IMR-90 (cell line): ENCODE measurements around the gene TPD52L2. TPM values are rescaled to one million over a fixed set of nuclear protein-coding genes. Genes with fewer than 3 reads are reported as not detected.

Experiments
- ATAC-seq: fragments of 200-7000 bp; cut with Tn5 transposase; 2 replicates; pipeline ENCODE4 v1.9.1; 2020; ENCODE audit warnings: low read depth, mild to moderate bottlenecking, moderate library complexity
- BruUV-seq: library from RNA; stranded (reverse); fragments of 400-500 nt; replicated peaks from 2 replicates; lab custom pipeline; 2021; lab: Mats Ljungman, UMichigan
- CTCF ChIA-PET: fragments of 300-600 bp; formaldehyde crosslinking; extraction: SDS; loops from one replicate; lab custom pipeline; 2021; ENCODE audit warnings: antibody characterized with exemption; lab: Yijun Ruan, JAX
- POLR2A ChIA-PET: fragments of 300-600 bp; sonication (Branson Sonifier 250); formaldehyde crosslinking; loops from one replicate; lab custom pipeline; 2022; ENCODE audit warnings: antibody characterized with exemption; ENCODE audit not compliant: unreplicated experiment; lab: Charles Lee
- DNase-seq: peaks from one replicate; pipeline ENCODE4 v3.0.0; 2013
- H2AFZ ChIP-seq: replicated peaks from 2 replicates; pipeline ENCODE3; 2013; ENCODE audit warnings: low read length, mild to moderate bottlenecking; ENCODE audit not compliant: poor library complexity
- H2AK5ac ChIP-seq: 2 replicates; pipeline ENCODE4 v1.6.1; 2013; ENCODE audit warnings: low read depth, low read length, inconsistent platforms
- H2AK9ac ChIP-seq: replicated peaks from 2 replicates; pipeline ENCODE3; 2013; ENCODE audit warnings: mild to moderate bottlenecking, low read depth, low read length, moderate library complexity; ENCODE audit not compliant: poor library complexity
- H2BK120ac ChIP-seq: 2 replicates; pipeline ENCODE4 v1.6.1; 2013; ENCODE audit warnings: low read depth, low read length, inconsistent platforms
- H2BK15ac ChIP-seq: 3 replicates; pipeline ENCODE4 v1.6.1; 2013; ENCODE audit warnings: low read depth, low read length, inconsistent platforms
- H2BK20ac ChIP-seq: 2 replicates; pipeline ENCODE4 v1.6.1; 2013; ENCODE audit warnings: low read depth, mild to moderate bottlenecking, inconsistent platforms, low read length, moderate library complexity
- H2BK5ac ChIP-seq: 2 replicates; pipeline ENCODE4 v1.6.1; 2013; ENCODE audit warnings: mild to moderate bottlenecking, low read depth, low read length, inconsistent platforms; ENCODE audit not compliant: poor library complexity, severe bottlenecking
- H3K14ac ChIP-seq: replicated peaks from 2 replicates; pipeline ENCODE4 v1.6.1; 2013; ENCODE audit warnings: low read depth, low read length, inconsistent platforms
- H3K18ac ChIP-seq: 2 replicates; pipeline ENCODE4 v1.6.1; 2013; ENCODE audit warnings: low read depth, low read length, control low read depth
- H3K23ac ChIP-seq: 2 replicates; pipeline ENCODE4 v1.6.1; 2013; ENCODE audit warnings: low read depth, low read length, inconsistent platforms
- H3K27ac ChIP-seq: 2 replicates; pipeline ENCODE4 v1.5.1; 2013; ENCODE audit warnings: mild to moderate bottlenecking, control low read depth, low read length; ENCODE audit not compliant: insufficient read depth
- H3K27me3 ChIP-seq: 2 replicates; pipeline ENCODE4 v1.6.1; 2013; ENCODE audit warnings: low read length; ENCODE audit not compliant: control insufficient read depth, insufficient read depth
- H3K36me3 ChIP-seq: 2 replicates; pipeline ENCODE4 v1.6.1; 2013; ENCODE audit warnings: low read length, mixed read lengths; ENCODE audit not compliant: control insufficient read depth, insufficient read depth
- H3K4ac ChIP-seq: 2 replicates; pipeline ENCODE4 v1.6.1; 2013; ENCODE audit warnings: low read depth, low read length, inconsistent platforms
- H3K4me1 ChIP-seq: 2 replicates; pipeline ENCODE4 v1.6.1; 2013; ENCODE audit warnings: low read length, mixed read lengths; ENCODE audit not compliant: control insufficient read depth, insufficient read depth
- H3K4me2 ChIP-seq: 2 replicates; pipeline ENCODE4 v1.6.1; 2013; ENCODE audit warnings: low read depth, mild to moderate bottlenecking, control low read depth, low read length, moderate library complexity
- H3K4me3 ChIP-seq: 2 replicates; pipeline ENCODE4 v1.5.1; 2013; ENCODE audit warnings: low read depth, mild to moderate bottlenecking, control low read depth, low read length, moderate library complexity; ENCODE audit not compliant: insufficient read depth
- H3K56ac ChIP-seq: 2 replicates; pipeline ENCODE4 v1.6.1; 2013; ENCODE audit warnings: low read length, inconsistent platforms; ENCODE audit not compliant: insufficient read depth; ENCODE audit errors: extremely low read depth
- H3K79me1 ChIP-seq, 2 experiments: 2 replicates each; pipeline ENCODE4 v1.6.1; 2013; ENCODE audit warnings: low read length in 2 of 2, inconsistent platforms in 1 of 2, low read depth in 1 of 2
- H3K9ac ChIP-seq: 2 replicates; pipeline ENCODE4 v1.6.1; 2013; ENCODE audit warnings: low read depth, low read length, control low read depth
- H3K9me1 ChIP-seq: 2 replicates; pipeline ENCODE4 v1.6.1; 2013; ENCODE audit warnings: low read length, inconsistent platforms; ENCODE audit not compliant: insufficient read depth
- H3K9me3 ChIP-seq: 2 replicates; pipeline ENCODE4 v1.6.1; 2013; ENCODE audit warnings: low read length; ENCODE audit not compliant: control insufficient read depth, insufficient read depth
- H4K20me1 ChIP-seq: 2 replicates; pipeline ENCODE4 v1.6.1; 2013; ENCODE audit warnings: low read length, inconsistent platforms; ENCODE audit not compliant: insufficient read depth
- H4K5ac ChIP-seq: 2 replicates; pipeline ENCODE4 v1.6.1; 2013; ENCODE audit warnings: mild to moderate bottlenecking, low read depth, low read length, control low read depth
- H4K8ac ChIP-seq, 2 experiments: 2 replicates each; pipeline ENCODE4 v1.6.1; 2013; ENCODE audit warnings: low read depth in 2 of 2, low read length in 2 of 2, control low read depth in 1 of 2, inconsistent platforms in 1 of 2
- H4K91ac ChIP-seq: 2 replicates; pipeline ENCODE4 v1.6.1; 2013; ENCODE audit warnings: low read depth, low read length, inconsistent platforms; ENCODE audit not compliant: insufficient read depth
- BHLHE40 ChIP-seq: fragments of 150-350 bp; IDR thresholded peaks from 2 replicates; pipeline ENCODE4 v1.6.1; 2016; ENCODE audit warnings: mild to moderate bottlenecking, low read depth, low read length
- CEBPB ChIP-seq: IDR thresholded peaks from 2 replicates; pipeline ENCODE4 v1.6.1; 2012; ENCODE audit warnings: low read depth, low read length, improper control_type of control experiment
- CHD1 ChIP-seq: IDR thresholded peaks from 2 replicates; pipeline ENCODE4 v1.6.1; 2012; ENCODE audit warnings: low read depth, low read length, improper control_type of control experiment
- FOS ChIP-seq: fragments of 150-350 bp; IDR thresholded peaks from 2 replicates; pipeline ENCODE4 v1.6.1; 2016; ENCODE audit warnings: low read depth, low read length
- MAFK ChIP-seq: IDR thresholded peaks from 2 replicates; pipeline ENCODE4 v1.6.1; 2012; ENCODE audit warnings: low read depth, low read length, improper control_type of control experiment
- MAZ ChIP-seq: IDR thresholded peaks from 2 replicates; pipeline ENCODE4 v1.6.1; 2012; ENCODE audit warnings: low read depth, mild to moderate bottlenecking, low read length, improper control_type of control experiment, moderate library complexity, borderline replicate concordance
- MXI1 ChIP-seq: IDR thresholded peaks from 2 replicates; pipeline ENCODE4 v1.6.1; 2012; ENCODE audit warnings: low read depth, mild to moderate bottlenecking, low read length, moderate library complexity, borderline replicate concordance
- NFE2L2 ChIP-seq: fragments of 150-350 bp; IDR thresholded peaks from 2 replicates; pipeline ENCODE4 v1.6.1; 2016; ENCODE audit warnings: low read depth, mild to moderate bottlenecking, low read length
- POLR2A ChIP-seq: IDR thresholded peaks from 2 replicates; pipeline ENCODE4 v1.6.1; 2012; ENCODE audit warnings: mild to moderate bottlenecking, low read depth, low read length
- RAD21 ChIP-seq: IDR thresholded peaks from 2 replicates; pipeline ENCODE4 v1.6.1; 2012; ENCODE audit warnings: low read length, improper control_type of control experiment
- RCOR1 ChIP-seq: IDR thresholded peaks from 2 replicates; pipeline ENCODE4 v1.6.1; 2012; ENCODE audit warnings: mild to moderate bottlenecking, low read length, improper control_type of control experiment; ENCODE audit not compliant: insufficient replicate concordance
- RFX5 ChIP-seq: IDR thresholded peaks from 2 replicates; pipeline ENCODE4 v1.8.0; 2012; ENCODE audit warnings: low read depth, mild to moderate bottlenecking, low read length, moderate library complexity
- SMC3 ChIP-seq: fragments of 150-350 bp; IDR thresholded peaks from 2 replicates; pipeline ENCODE4 v1.6.1; 2016; ENCODE audit warnings: low read depth, mild to moderate bottlenecking, antibody characterized with exemption, low read length, moderate library complexity
- WGBS, 2 experiments: methylation state at CpG; one replicate each; pipeline versions ENCODE4 v1.1.5 to v1.1.7; 2013; ENCODE audit warnings: missing lambda C conversion rate in 2 of 2; ENCODE audit not compliant: insufficient read length in 1 of 2; ENCODE audit errors: extremely low coverage in 2 of 2; 5-methylcytosine and 5-hydroxymethylcytosine counted together
- dilution Hi-C: fragments of 300-500 bp; cut with HindIII; formaldehyde crosslinking; loops from one replicate; pipeline ENCODE4 v1.14.3; 2018; ENCODE audit warnings: low sequenced_read_pairs; ENCODE audit not compliant: unreplicated experiment
- in situ Hi-C: fragments of 300-500 bp; cut with MboI; formaldehyde crosslinking; loops from 3 replicates; pipeline ENCODE4 v1.14.3; 2019; ENCODE audit warnings: low sequenced_read_pairs, inconsistent platforms, mixed read lengths
- intact Hi-C: fragments of 100-400 bp; cut with micrococcal nuclease; formaldehyde crosslinking; loops from 2 replicates; pipeline ENCODE4 v1.10.0; 2022
- polyA plus RNA-seq, 3 experiments: library from polyadenylated mRNA; depleted of rRNA; stranded (reverse); fragments of >200 nt; gene quantifications; 2 replicates each; pipeline ENCODE4 v1.2.3, GENCODE V29; 2012; ENCODE audit warnings: low replicate concordance in 1 of 3
- total RNA-seq: library from RNA; depleted of rRNA; stranded (reverse); fragments of >200 nt; gene quantifications from 2 replicates; pipeline ENCODE4 v1.2.3, GENCODE V29; 2012
- TF ChIP-seq, protein P1 (sequence below): fragments of 150-350 bp; IDR thresholded peaks from 2 replicates; pipeline ENCODE4 v1.6.1; 2016; ENCODE audit warnings: low read depth, mild to moderate bottlenecking, low read length, moderate library complexity, borderline replicate concordance
- TF ChIP-seq, protein P2 (sequence below): fragments of 150-350 bp; IDR thresholded peaks from 2 replicates; pipeline ENCODE4 v1.6.1; 2017; ENCODE audit warnings: mild to moderate bottlenecking, antibody characterized with exemption, low read length, low read depth

TPD52L2 gene
- total and polyA plus RNA-seq, 2 of the 4 experiments (the other 2 are of a cell fraction), result 113 to 189 TPM

- Histone ChIP-seq H4K8ac (no peak overlapping the region), H3K9ac (no peak overlapping the region), H2BK20ac (no peak overlapping the region), H4K91ac (no peak overlapping the region), H3K4me3 (no peak overlapping the region), H2AFZ (no peak overlapping the region), H3K56ac (no peak overlapping the region), H3K23ac (no peak overlapping the region), H2AK5ac (no peak overlapping the region), H3K27me3 (no peaks in the 10 kb centered on the region), H3K79me1 (peaks cover 33 to 65% of the 10 kb centered on the region in 2 experiments), H3K9me3 (no peaks in the 10 kb centered on the region), H3K27ac (no peak overlapping the region), H2BK5ac (no peak overlapping the region), H3K4me1 (no peaks in the 10 kb centered on the region), H3K14ac (no peak overlapping the region), H3K9me1 (peaks cover 4% of the 10 kb centered on the region; the same call in 1 of the 2 replicates), H3K4ac (no peak overlapping the region), H3K4me2 (no peak overlapping the region), H4K5ac (no peak overlapping the region), H4K20me1 (peaks cover 66% of the 10 kb centered on the region), H3K18ac (no peak overlapping the region), H3K36me3 (peaks cover 58% of the 10 kb centered on the region), H2BK120ac (no peak overlapping the region), H2AK9ac (no peak overlapping the region), H2BK15ac (no peak overlapping the region)
- POLR2A ChIA-PET, result no interaction called here
- no TSS peak for BruUV-seq
- no peak for DNase-seq
- WGBS, 2 experiments, result 80% methylated on average over 2 of the region's 33 CpGs; no CpG with 5 or more reads in 1 of the 2 experiments
- CTCF ChIA-PET, result no interaction called here
- 0 out of 2 replicates have a peak, but pooled peaks have one; percentile 4 for ATAC-seq
- intact Hi-C loops (no loop called here), dilution Hi-C loops (no loop called here), in situ Hi-C loops (no loop called here)
- TF ChIP-seq CHD1, result no peak
- no peak for TF ChIP-seq RCOR1
- no peak for TF ChIP-seq MAZ
- TF ChIP-seq, protein P1, sequence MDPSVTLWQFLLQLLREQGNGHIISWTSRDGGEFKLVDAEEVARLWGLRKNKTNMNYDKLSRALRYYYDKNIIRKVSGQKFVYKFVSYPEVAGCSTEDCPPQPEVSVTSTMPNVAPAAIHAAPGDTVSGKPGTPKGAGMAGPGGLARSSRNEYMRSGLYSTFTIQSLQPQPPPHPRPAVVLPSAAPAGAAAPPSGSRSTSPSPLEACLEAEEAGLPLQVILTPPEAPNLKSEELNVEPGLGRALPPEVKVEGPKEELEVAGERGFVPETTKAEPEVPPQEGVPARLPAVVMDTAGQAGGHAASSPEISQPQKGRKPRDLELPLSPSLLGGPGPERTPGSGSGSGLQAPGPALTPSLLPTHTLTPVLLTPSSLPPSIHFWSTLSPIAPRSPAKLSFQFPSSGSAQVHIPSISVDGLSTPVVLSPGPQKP, result no peak
- no peak for TF ChIP-seq CEBPB
- no peak for TF ChIP-seq RFX5
- TF ChIP-seq NFE2L2, result no peak
- no peak for TF ChIP-seq MXI1
- TF ChIP-seq RAD21, result no peak
- no peak for TF ChIP-seq MAFK
- TF ChIP-seq BHLHE40, result no peak
- no peak for TF ChIP-seq FOS
- TF ChIP-seq, protein P2, sequence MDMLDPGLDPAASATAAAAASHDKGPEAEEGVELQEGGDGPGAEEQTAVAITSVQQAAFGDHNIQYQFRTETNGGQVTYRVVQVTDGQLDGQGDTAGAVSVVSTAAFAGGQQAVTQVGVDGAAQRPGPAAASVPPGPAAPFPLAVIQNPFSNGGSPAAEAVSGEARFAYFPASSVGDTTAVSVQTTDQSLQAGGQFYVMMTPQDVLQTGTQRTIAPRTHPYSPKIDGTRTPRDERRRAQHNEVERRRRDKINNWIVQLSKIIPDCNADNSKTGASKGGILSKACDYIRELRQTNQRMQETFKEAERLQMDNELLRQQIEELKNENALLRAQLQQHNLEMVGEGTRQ, result no peak
- no peak for TF ChIP-seq SMC3
- no peak for TF ChIP-seq POLR2A
Measured at GRCh38 chr20:63939061-63939935, 74.2 kb downstream of the TPD52L2 start.
